Measurements from ENCODE around the gene ARHGAP32. TPM values are rescaled to one million over a fixed set of nuclear protein-coding genes. Genes with fewer than 3 reads are reported as not detected.

ARHGAP32 gene
- total RNA-seq, 2 experiments from 2014 or later, result 2.0 to 2.5 TPM

DNA sequence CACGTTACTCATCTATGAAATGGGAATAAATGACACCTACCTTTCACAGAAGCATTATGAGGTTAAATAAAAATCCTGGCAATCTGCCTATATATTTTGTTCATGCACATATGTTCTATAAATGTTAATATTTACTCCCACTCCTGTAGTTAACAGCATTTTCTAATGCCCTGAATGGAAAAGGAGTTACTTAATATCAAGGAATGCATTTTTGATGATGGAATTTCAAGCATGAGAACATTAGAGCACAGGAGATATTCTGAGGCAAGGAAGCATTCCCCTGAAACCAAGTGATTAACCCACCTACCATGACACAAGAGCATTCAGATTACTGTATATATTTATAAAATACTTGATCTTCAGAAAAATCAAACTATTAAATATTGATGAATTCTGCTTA lies 102.1 kb downstream of the ARHGAP32 start:
- ATAC-seq (no peak), DNase-seq (no peak)
- H3K27ac Mint-ChIP-seq, result no peak overlapping the region
- no peaks in the 10 kb centered on the region for H3K27me3 Mint-ChIP-seq (ENCODE audit: low read depth)
- no peak overlapping the region for H3K4me3 Mint-ChIP-seq
- H3K4me1 Mint-ChIP-seq (ENCODE audit: low read depth), result no peaks in the 10 kb centered on the region
- ChIA-PET POLR2A (no interaction called here), CTCF (no interaction called here)
- no peaks in the 10 kb centered on the region for H3K9me3 Mint-ChIP-seq (ENCODE audit: insufficient read depth)
- no peaks in the 10 kb centered on the region for H3K36me3 Mint-ChIP-seq (ENCODE audit: low read depth)

DNA sequence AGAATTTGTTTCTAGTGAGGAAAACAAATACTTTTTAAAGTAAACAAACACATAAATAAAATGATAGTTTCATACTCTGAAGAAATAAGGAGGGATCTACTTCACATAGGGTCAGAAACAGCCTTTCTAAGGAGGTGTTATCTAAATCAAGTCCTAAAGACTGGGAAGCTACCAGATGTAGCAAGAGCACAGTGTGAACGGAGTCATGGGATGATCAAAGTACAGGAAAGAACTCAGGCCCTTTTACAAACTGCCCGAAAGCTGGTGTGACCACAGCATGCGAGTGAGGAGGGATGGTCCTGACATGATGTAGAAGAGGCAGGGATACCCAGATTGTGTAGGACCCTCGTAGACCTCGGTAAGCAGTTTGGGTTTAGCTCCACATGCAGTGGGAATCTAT lies 102.8 kb downstream of the ARHGAP32 start:
- Mint-ChIP-seq H3K27me3 (ENCODE audit: low read depth) (no peaks in the 10 kb centered on the region), H3K27ac (no peak overlapping the region), H3K36me3 (ENCODE audit: low read depth) (no peaks in the 10 kb centered on the region), H3K4me3 (no peak overlapping the region), H3K4me1 (ENCODE audit: low read depth) (no peaks in the 10 kb centered on the region), H3K9me3 (ENCODE audit: insufficient read depth) (peaks cover 7% of the 10 kb centered on the region)
- ATAC-seq (no peak), DNase-seq (no peak)
- CTCF ChIA-PET, result no interaction called here
- POLR2A ChIA-PET, result no interaction called here

DNA sequence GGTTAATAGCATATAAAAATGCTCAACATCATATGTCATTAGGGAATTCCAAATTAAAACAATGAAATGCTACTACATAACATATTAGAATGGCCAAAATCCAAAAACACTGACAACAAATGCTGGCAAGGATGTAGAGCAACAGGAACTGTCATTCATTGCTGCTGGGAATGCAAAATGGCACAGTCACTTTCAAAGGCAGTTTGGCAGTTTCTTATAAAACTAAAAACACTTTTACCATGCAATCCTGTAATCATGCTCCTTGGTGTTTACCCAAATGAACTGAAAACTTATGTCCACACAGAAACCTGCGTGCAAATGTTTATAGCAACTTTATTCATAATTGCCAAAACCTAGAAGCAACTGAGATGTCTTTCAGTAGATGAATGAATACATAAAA lies 105.1 kb downstream of the ARHGAP32 start:
- Mint-ChIP-seq H3K27ac (no peak overlapping the region), H3K9me3 (ENCODE audit: insufficient read depth) (peaks cover 15% of the 10 kb centered on the region), H3K27me3 (ENCODE audit: low read depth) (no peaks in the 10 kb centered on the region), H3K4me1 (ENCODE audit: low read depth) (no peaks in the 10 kb centered on the region), H3K4me3 (no peak overlapping the region), H3K36me3 (ENCODE audit: low read depth) (no peaks in the 10 kb centered on the region)
- DNase-seq (no peak), ATAC-seq (no peak)
- CTCF ChIA-PET, result no interaction called here
- POLR2A ChIA-PET, result no interaction called here

DNA sequence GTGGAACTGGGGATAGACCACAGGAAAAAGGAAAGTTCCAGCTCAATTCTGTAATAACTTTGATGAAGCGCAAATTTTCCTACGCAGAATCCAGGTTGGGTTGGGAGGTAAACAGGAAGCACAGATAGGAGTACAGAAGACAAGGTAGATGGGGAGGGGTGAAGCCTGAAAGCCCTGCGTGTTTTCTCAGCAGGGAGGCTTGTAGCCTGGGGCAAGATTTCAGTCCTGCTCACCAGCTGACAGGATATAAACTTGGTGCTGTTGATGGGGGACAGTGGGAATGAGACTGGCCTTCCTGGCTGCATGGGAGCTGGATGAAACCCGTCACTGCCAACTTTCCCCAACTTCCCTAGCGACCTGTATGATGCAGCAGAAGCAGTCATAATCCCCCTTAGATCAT lies 114.9 kb downstream of the ARHGAP32 start:
- H3K27ac Mint-ChIP-seq, result no peak overlapping the region
- ChIA-PET CTCF (no interaction called here), POLR2A (no interaction called here)
- H3K4me3 Mint-ChIP-seq, result no peak overlapping the region
- H3K9me3 Mint-ChIP-seq (ENCODE audit: insufficient read depth), result no peaks in the 10 kb centered on the region
- H3K27me3 Mint-ChIP-seq (ENCODE audit: low read depth), result no peaks in the 10 kb centered on the region
- ATAC-seq (no peak), DNase-seq (no peak)
- H3K36me3 Mint-ChIP-seq (ENCODE audit: low read depth), result no peaks in the 10 kb centered on the region
- no peaks in the 10 kb centered on the region for H3K4me1 Mint-ChIP-seq (ENCODE audit: low read depth)

DNA sequence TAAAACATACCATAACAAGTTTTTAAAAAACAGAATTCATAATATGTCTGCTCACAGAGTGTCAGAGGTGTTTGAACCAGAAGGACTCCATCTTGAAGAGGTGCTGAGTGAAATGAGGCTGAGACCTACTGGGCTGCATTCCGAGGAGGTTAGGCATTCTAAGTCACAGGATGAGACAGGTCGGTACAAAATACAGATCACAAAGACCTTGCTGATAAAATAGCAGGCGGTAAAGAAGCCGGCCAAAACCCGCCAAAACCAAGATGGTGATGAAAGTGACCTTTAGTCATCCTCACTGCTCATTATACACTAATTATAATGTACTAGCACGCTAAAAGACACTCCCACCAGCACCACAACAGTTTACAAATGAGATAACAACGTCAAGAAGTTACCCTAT lies 116.4 kb downstream of the ARHGAP32 start:
- CTCF ChIA-PET, result no interaction called here
- Mint-ChIP-seq H3K36me3 (ENCODE audit: low read depth) (no peaks in the 10 kb centered on the region), H3K27me3 (ENCODE audit: low read depth) (no peaks in the 10 kb centered on the region), H3K4me1 (ENCODE audit: low read depth) (no peaks in the 10 kb centered on the region), H3K4me3 (no peak overlapping the region), H3K9me3 (ENCODE audit: insufficient read depth) (no peaks in the 10 kb centered on the region), H3K27ac (no peak overlapping the region)
- POLR2A ChIA-PET, result no interaction called here
- no peak for ATAC-seq
- no peak for DNase-seq

DNA sequence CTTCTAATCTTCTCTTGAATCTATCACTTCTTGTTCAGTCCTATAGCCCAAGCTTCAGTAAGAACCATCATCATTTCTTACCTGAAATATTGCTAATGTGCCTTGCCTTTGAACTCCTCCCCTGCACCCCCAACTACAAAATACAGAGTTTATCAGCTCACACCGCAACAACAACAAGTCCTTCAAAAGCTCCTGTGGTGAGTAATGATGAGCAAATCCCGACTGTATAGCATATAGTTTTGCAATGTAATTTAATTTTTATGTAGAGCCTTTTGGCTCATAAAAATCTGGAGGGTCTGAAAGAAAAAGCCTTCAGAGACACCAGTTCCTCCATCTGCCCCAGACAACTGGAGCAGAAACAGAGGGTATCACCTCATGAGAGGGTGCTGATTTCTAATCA lies 124.7 kb downstream of the ARHGAP32 start:
- H3K27me3 Mint-ChIP-seq (ENCODE audit: low read depth), result no peaks in the 10 kb centered on the region
- ChIA-PET POLR2A (no interaction called here), CTCF (no interaction called here)
- no peaks in the 10 kb centered on the region for H3K9me3 Mint-ChIP-seq (ENCODE audit: insufficient read depth)
- no peaks in the 10 kb centered on the region for H3K36me3 Mint-ChIP-seq (ENCODE audit: low read depth)
- DNase-seq, result no peak
- H3K4me3 Mint-ChIP-seq, result no peak overlapping the region
- H3K27ac Mint-ChIP-seq, result no peak overlapping the region
- ATAC-seq, result no peak
- H3K4me1 Mint-ChIP-seq (ENCODE audit: low read depth), result no peaks in the 10 kb centered on the region

DNA sequence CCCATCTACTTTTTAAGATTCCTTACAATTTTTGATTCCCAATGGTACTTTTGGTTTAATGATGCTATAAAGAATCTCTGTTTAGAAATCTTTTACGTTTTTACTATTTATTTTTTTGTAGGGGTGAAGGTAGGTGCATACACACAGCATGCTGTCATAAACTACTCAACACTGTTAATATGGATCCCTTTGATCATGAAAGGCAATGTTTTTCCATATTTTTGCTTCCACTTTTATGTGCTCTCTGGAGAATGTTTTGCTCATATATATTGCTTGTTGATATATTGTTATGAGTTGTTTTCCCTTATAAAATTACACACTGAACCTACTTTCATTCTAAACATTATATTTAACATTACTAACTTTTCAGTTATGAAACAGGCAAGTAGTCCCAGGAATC lies 125.9 kb downstream of the ARHGAP32 start:
- ChIA-PET POLR2A (no interaction called here), CTCF (no interaction called here)
- Mint-ChIP-seq H3K36me3 (ENCODE audit: low read depth) (no peaks in the 10 kb centered on the region), H3K27ac (no peak overlapping the region), H3K9me3 (ENCODE audit: insufficient read depth) (no peaks in the 10 kb centered on the region), H3K27me3 (ENCODE audit: low read depth) (no peaks in the 10 kb centered on the region), H3K4me1 (ENCODE audit: low read depth) (no peaks in the 10 kb centered on the region), H3K4me3 (no peak overlapping the region)
- ATAC-seq, result no peak
- DNase-seq, result no peak

DNA sequence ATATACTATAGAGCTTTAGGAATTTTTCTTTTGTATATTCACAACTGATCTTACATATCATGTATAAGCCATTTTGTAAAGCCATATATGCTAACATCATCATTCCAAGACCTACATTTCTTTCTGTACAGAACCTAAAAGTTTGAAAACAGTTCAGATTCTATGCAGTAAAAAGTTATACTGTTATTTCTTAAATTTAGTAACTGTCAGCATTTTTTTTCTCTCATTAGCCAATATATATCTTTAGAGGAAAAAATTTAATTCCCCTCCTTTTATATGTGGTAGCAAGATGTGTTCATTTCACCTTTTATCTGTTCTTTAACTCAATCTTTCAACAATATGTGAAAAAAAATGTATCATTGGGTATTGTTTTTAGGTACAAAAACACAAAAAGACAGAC lies 129.0 kb downstream of the ARHGAP32 start:
- Mint-ChIP-seq H3K36me3 (ENCODE audit: low read depth) (no peaks in the 10 kb centered on the region), H3K27me3 (ENCODE audit: low read depth) (no peaks in the 10 kb centered on the region), H3K27ac (no peak overlapping the region), H3K4me1 (ENCODE audit: low read depth) (no peaks in the 10 kb centered on the region), H3K4me3 (no peak overlapping the region), H3K9me3 (ENCODE audit: insufficient read depth) (no peaks in the 10 kb centered on the region)
- DNase-seq, result no peak
- no peak for ATAC-seq
- CTCF ChIA-PET, result no interaction called here
- POLR2A ChIA-PET, result no interaction called here

DNA sequence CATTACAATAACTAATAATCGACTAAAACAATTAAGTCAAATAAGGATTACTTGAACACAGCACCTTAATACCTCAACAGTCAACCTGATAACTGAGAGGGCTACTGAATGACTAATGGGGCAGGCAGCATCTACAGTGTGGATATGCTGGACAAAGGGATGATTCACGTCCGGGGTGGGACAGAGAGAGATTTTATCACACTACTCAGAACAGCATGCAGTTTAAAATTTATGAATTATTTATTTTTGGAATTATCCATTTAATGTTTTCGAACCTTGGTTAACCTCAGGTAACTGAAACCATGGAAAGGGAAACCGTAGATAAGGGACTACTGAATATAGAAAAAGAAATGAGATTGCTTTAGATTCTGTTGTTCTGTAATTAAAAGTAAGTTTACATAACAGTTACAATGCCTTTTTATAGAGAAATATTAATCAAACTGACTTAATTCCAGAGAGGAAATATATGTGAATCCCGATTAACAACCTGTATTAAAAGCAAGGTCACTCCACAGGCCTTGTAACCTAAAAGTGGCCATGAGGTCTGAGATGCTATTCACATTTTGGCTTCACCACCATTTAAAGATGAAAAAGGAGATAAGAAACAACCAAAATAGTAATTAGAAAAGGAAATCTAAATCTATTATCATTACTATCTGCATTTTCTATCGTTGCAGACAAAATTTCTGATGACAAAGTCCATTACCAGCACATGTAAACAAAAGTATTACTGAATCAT lies 130.5 kb downstream of the ARHGAP32 start:
- no peaks in the 10 kb centered on the region for H3K4me1 Mint-ChIP-seq (ENCODE audit: low read depth)
- no peak for ATAC-seq
- POLR2A ChIA-PET, result no interaction called here

DNA sequence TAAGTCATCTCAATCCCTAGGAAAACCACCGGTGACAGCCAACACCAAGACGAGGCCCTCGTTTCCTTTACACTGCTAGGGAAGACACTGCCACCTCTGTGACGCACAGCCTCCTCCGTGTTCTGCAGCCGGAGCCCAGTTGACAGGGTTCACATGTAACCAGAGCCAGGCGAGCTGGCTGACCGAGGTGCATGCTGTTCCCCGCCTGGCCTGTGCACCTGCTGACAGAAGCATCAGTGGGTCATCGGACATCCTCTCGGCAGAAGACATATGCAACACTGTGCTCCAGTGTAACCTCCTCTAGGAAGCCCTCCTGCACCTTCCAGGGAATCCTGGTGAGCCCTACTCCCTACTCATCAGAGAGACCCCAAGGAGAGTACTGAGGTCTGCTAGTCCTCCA lies 135.2 kb downstream of the ARHGAP32 start:
- H3K9me3 Mint-ChIP-seq (ENCODE audit: insufficient read depth), result no peaks in the 10 kb centered on the region
- CTCF ChIA-PET, result no interaction called here
- ATAC-seq, result no peak
- no peak overlapping the region for H3K4me3 Mint-ChIP-seq
- H3K27ac Mint-ChIP-seq, result no peak overlapping the region
- H3K27me3 Mint-ChIP-seq (ENCODE audit: low read depth), result no peaks in the 10 kb centered on the region
- H3K36me3 Mint-ChIP-seq (ENCODE audit: low read depth), result no peaks in the 10 kb centered on the region
- POLR2A ChIA-PET, result no interaction called here
- no peaks in the 10 kb centered on the region for H3K4me1 Mint-ChIP-seq (ENCODE audit: low read depth)
- DNase-seq, result no peak

More for the DNA sequence above, 130.5 kb downstream of the ARHGAP32 start:
- Mint-ChIP-seq H3K27ac (no peak overlapping the region), H3K27me3 (ENCODE audit: low read depth) (no peaks in the 10 kb centered on the region), H3K36me3 (ENCODE audit: low read depth) (no peaks in the 10 kb centered on the region), H3K4me3 (no peak overlapping the region), H3K9me3 (ENCODE audit: insufficient read depth) (no peaks in the 10 kb centered on the region)
- DNase-seq, result no peak
- CTCF ChIA-PET, result no interaction called here

DNA sequence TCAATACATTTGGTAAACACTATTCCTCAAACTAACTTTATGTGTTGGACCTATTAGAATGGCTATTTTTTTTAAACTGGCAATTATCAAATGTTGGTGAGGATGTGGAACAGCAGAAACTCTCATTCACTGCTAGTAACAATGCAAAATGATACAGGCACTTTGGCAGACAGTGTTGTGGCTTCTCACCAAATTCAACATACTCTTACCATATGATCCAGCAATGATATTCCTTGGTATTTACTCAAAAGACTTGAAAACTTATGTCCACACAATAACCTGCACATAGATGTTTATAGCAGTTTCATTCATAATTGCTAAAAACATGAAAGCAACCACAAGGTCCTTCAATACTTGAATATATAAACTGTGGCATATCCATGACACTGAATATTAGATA lies 136.9 kb downstream of the ARHGAP32 start:
- no peaks in the 10 kb centered on the region for H3K27me3 Mint-ChIP-seq (ENCODE audit: low read depth)

DNA sequence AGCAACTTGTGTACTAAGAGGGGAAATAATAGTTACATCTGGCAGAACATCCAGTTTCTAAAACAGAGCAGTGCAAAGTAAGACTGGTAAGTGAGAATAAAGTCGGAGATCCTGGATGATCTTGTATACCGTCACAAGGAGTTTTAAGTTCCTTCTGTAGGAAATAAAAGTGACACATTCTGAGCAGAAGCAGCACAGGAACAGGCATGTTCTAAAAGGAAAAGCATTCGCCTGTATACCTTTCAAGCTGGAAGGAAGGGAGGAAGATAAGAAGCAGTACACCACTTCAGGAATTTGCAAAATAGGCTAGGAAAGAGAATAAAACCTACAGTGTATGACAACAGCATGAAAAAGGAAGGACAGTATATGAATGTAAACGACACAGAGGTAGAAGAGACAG lies 143.2 kb downstream of the ARHGAP32 start:
- DNase-seq, result no peak
- Mint-ChIP-seq H3K4me1 (ENCODE audit: low read depth) (no peaks in the 10 kb centered on the region), H3K27ac (no peak overlapping the region), H3K36me3 (ENCODE audit: low read depth) (no peaks in the 10 kb centered on the region), H3K27me3 (ENCODE audit: low read depth) (no peaks in the 10 kb centered on the region), H3K4me3 (no peak overlapping the region), H3K9me3 (ENCODE audit: insufficient read depth) (no peaks in the 10 kb centered on the region)
- CTCF ChIA-PET, result no interaction called here
- ATAC-seq, result no peak
- POLR2A ChIA-PET, result no interaction called here

More for the DNA sequence above, 136.9 kb downstream of the ARHGAP32 start:
- H3K36me3 Mint-ChIP-seq (ENCODE audit: low read depth), result no peaks in the 10 kb centered on the region
- ATAC-seq (no peak), DNase-seq (no peak)
- H3K27ac Mint-ChIP-seq, result no peak overlapping the region
- no peaks in the 10 kb centered on the region for H3K9me3 Mint-ChIP-seq (ENCODE audit: insufficient read depth)
- ChIA-PET CTCF (no interaction called here), POLR2A (no interaction called here)
- no peak overlapping the region for H3K4me3 Mint-ChIP-seq
- no peaks in the 10 kb centered on the region for H3K4me1 Mint-ChIP-seq (ENCODE audit: low read depth)

DNA sequence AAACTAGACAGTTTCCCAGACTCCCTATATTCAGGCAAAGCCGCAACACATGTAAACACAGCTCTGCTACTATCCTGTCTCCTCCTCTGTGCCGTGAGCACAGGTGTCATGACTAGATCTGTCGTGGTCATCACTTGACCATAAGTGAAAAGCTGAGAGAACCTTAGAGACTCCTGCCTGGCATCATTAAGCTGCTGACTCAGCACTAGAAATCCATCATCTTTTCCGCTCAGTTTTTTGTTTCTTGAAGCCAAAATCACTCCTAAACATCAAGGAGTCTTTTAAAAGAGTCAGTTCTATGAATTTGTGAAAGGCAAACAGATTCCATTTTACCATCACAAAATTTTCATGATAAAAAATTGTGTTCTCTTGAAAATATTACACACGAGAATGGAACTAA lies 147.0 kb downstream of the ARHGAP32 start:
- Mint-ChIP-seq H3K27me3 (ENCODE audit: low read depth) (no peaks in the 10 kb centered on the region), H3K9me3 (ENCODE audit: insufficient read depth) (no peaks in the 10 kb centered on the region), H3K4me3 (no peak overlapping the region), H3K4me1 (ENCODE audit: low read depth) (no peaks in the 10 kb centered on the region), H3K27ac (no peak overlapping the region), H3K36me3 (ENCODE audit: low read depth) (no peaks in the 10 kb centered on the region)
- POLR2A ChIA-PET, result no interaction called here
- CTCF ChIA-PET, result no interaction called here
- ATAC-seq (no peak), DNase-seq (no peak)
